HG02885 (cell line): ENCODE measurements around the gene JSRP1.

Experiments used
- ATAC-seq: cut with Tn5 transposase; IDR thresholded peaks from one replicate; pipeline ENCODE4 v1.9.1; 2021; ENCODE audit warnings: mild to moderate bottlenecking; ENCODE audit not compliant: unreplicated experiment, poor library complexity

JSRP1 gene

DNA sequence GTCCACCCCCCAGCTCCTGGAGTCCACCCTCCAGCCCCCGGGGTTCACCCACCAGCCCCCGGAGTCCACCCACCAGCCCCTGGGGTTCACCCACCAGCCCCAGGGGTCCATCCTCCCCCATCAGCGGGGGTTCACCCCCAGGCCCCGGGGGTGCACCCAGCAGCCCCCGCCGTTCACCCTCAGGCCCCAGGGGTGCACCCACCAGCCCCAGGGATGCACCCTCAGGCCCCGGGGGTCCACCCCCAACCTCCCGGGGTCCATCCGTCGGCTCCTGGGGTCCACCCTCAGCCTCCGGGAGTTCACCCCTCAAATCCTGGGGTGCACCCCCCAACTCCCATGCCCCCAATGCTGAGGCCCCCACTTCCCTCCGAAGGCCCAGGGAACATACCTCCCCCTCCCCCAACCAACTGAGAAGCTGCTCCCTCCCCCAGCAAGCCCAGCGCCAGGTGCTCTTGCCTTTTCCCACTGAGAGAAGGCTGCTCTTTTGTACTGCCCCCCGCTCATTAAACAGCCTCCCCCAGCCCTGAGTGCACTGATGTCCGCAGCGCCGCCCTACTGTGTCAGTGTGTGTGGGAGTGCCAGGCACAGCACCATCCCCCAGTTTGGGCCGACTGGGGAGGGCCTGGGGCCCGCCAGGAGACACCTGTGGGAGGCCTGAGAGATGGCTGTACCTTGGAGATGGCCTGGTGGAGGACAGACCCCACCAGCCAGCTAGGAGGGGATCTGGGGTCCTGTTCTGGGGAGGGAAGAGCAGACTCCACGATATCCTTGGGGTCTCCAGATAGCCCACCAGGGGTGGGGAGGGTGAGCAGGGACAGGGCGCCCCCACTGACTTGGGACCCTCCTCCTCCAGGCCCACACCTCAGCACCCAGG, 7.8 kb downstream of the JSRP1 start:
- no peak for ATAC-seq

DNA sequence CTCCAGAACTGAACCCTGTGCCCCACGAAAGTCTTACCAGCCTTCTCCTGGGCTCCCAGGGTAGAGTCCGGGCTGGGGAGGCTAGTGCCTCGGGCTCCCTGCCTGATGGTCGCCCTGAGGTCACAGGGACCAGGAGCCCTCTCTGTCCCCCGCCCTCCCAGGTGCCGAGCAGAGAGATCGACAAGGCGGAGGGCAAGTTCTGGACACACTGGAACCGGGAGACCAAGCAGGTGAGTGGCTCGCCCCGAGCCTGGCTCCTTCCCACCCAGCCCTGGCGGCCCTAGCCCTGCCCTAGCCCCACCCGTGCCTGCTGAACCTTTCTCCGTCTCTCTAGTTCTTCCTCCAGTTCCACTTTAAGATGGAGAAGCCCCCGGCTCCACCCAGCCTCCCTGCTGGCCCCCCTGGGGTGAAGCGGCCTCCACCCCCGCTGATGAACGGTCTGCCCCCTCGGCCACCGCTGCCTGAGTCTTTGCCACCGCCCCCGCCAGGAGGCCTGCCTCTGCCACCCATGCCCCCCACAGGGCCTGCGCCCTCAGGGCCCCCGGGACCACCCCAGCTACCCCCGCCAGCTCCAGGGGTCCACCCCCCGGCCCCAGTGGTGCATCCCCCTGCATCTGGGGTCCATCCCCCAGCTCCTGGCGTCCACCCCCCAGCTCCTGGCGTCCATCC, 8.7 kb downstream of the JSRP1 start:
- no peak for ATAC-seq

DNA sequence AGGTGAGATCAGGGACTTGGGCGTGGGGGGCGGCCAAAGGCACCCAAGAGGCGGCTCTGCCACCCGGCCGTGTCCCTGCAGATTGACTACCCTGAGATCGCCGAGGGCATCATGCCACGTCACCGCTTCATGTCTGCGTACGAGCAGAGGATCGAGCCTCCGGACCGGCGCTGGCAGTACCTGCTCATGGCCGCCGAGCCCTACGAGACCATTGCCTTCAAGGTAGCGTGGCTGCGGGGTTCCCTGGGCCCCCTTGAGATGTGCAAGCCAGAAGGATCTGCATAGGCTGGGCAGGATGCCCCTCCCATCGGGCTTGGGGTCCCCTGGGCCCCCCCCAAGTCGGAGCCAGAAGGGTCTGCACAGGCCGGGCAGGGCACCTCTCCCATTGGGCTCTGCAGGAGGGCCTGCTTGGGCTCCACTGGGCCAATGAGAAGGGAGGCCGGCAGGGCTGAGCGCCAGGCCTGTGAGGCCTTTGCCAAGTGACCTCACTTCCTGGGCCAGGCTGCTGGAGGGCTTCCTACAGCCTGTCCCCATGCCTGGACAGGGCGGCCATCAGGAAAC, 9.3 kb downstream of the JSRP1 start:
- no peak for ATAC-seq

DNA sequence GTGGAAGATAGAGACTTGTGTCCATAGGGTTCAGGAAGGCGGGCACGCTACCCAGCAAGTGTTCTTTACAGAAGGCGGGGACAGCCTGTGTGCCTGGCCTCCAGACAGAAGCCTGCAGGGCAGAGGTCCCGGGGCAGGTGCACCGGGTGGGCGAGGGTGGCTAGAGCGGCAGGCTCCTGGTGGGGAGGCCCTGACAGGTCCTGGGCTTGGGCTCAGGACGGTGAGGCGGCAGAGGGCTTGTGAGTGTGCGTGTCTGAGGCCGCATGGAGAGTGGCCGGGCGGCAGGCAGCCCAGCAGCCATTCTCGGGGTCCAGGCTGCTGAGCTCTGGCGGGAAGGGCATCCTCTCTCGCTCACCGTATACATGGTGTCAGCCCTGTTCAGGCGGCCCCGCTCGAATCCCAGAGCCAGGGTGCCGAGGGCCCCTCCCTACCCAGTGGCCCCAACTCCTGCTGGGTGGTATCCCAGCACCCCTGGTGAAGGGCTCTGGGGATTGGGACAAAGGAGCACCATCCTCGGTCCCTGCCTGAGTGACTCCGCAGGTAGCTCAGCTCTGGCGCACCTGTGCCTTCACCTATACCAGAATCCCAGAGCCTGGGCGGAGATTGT, 10.1 kb downstream of the JSRP1 start:
- no peak for ATAC-seq

DNA sequence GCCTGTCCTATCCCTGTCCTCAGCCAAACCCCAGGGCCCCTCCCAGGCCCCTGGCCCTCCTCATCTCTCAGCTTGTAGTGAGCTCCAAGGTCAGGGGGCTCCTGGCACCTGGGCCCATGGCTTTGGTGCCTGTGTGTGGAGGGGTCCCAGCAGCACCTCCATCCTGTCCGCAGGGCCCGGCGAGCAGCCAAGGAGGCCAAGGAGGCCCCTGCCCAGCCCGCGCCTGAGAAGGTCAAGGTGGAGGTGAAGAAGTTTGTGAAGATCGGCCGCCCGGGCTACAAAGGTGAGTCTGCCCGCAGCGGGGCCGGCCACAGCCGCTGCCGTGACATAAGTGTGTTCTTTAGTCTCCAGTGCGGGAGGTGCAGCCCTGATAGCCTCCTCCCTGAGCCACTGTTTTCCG, 10.9 kb downstream of the JSRP1 start:
- ATAC-seq, result no peak

DNA sequence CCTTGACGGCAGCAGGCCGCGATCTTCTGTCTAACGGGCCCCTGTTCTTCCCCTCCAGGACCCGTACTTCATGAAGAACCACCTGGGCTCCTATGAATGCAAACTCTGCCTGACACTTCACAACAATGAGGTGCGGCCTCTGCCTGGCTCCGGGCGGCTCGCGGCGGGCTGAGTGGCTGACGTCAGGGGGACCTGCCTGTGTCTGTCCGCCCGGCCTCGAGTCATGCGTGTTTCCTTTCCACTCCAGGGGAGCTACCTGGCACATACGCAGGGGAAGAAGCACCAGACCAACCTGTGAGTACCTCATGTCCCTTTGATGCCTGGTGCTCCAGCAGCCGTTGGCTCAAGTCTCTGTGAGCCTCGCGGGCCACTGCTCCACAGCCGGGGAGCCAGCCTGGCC, 11.7 kb downstream of the JSRP1 start:
- ATAC-seq, result no peak

DNA sequence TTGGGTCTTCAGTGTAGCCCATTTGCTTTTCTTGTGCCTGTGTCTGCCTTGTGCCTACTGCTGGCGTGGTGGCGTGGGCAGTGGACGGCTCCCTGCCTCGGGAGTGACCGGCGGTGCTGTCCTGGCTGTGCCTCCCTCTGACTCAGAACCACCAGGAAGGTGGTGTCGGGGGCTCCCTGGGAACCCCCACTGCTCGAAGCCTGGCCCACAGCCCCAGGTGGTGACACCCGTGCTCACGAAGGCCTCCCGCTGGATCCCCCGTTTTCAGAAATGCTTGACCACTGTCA, 12.1 kb downstream of the JSRP1 start:
- no peak for ATAC-seq

DNA sequence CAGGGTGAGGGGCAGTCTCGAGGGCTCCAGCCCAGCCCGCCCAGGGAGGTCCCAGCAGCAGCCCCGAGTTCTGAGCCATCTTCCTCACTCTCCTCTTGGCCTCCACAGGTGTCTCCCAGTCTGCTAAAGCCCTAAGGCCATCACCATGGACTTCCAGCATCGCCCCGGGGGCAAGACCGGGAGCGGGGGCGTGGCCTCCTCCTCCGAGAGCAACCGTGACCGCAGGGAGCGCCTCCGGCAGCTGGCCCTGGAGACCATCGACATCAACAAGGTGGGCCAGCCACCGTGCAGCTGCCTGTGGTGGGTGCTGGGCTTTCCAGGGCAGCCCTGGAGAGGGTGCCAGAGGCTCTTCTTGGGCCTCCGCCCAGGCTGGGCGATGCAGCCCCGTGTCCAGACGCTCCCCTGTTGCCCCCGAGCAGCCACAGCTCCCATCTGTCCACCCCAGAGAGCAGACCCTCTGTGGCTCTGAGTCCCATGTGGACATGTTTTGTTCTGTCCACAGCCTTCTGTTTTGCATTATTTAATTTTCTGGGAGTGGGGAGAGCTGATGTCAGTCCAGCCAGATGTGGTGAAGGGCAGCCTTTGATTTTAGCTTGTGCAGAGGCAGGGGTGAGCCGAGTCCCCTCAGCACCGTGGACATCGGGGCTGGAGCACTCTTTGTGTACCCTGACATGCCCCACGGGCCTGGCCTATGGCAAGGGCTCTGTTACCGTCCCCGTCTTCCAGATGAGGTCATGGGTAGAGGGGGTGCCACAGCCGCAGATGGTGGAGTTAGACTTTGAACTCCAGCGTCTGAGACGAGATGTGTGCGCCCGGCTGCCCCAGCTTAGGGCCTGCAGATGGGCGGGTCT, 12.7 kb downstream of the JSRP1 start:
- no peak for ATAC-seq

DNA sequence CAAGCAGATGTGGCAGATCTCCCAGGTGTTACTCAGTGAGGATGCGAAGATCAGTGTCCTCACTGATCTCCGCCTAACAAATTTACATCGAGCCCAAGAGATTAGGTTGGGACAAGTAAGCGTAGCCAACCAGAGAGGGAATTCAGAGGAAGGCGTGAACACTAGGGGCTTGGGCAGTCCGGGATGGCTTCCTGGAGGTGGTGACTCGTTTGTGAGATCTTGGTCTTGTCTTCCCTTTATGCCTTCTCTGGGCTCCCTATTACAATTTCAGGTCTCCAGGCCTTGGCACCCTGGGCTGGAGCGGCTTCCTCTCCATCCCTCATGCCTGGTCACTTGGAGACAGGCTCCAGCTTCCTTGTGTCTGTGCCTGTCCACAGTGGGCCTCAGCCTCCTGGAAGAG, 13.4 kb downstream of the JSRP1 start:
- no peak for ATAC-seq

DNA sequence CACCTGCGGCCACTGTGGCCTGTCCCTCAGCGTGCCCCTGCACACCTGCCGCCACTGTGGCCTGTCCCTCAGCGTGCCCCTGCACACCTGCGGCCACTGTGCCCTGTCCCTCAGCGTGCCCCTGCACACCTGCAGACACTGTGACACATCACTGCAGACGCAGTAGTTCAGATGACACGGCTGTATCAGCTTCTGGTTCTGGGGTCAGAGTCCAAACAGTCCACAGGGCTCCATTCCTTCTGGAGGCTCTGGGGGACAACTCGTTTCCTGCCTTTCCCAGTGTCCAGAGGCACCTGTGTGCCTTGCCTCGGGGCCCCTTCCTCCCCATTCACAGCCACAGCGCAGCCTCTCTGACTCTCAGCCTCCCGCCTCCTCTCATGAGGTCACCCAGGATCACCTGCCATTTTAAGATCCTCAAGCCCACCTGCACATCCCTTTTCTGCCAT, 14.1 kb downstream of the JSRP1 start:
- no peak for ATAC-seq

DNA sequence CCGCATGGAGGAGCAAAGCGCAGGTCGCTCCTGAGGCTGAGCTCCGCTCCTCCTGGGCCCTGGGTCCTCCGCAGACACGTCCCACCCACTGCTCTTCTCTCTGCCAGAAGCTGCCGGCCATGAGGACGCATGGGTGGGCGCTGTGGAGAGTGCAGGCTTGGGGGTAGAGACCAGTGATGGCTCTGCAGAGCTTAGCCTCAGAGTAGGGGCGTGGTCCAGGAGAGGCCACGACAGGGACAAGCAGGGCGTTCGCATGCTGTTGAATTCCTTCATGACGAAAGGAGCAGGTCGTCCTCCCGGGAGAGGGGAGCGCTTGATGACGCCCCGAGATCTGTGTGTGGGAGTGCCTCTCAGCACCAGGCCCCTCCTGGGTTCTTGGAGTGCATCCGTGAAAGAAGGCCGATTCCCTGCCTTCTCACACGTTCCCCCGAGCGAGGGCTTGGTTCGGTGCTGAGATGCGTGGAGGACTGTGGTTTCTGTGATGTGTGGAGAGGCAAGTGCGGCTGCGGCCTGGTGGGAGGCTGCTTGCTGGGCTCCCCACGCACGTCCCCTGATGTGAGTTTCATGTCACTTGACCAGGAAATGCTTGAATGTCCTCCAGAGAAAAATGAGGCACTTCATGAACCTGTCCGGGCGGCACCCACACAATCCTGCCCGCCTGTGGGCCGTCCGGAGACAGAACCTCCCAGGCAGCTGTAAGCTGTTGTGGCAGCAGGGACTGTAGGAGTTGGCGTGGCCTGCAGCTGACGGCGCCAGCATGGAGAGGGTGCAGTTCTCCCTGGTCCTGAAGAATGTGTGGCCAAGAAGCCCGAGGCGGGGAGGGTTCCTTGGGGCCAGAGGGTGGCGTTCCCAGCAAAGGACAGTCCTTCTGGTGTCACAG, 15.1 kb downstream of the JSRP1 start:
- no peak for ATAC-seq

DNA sequence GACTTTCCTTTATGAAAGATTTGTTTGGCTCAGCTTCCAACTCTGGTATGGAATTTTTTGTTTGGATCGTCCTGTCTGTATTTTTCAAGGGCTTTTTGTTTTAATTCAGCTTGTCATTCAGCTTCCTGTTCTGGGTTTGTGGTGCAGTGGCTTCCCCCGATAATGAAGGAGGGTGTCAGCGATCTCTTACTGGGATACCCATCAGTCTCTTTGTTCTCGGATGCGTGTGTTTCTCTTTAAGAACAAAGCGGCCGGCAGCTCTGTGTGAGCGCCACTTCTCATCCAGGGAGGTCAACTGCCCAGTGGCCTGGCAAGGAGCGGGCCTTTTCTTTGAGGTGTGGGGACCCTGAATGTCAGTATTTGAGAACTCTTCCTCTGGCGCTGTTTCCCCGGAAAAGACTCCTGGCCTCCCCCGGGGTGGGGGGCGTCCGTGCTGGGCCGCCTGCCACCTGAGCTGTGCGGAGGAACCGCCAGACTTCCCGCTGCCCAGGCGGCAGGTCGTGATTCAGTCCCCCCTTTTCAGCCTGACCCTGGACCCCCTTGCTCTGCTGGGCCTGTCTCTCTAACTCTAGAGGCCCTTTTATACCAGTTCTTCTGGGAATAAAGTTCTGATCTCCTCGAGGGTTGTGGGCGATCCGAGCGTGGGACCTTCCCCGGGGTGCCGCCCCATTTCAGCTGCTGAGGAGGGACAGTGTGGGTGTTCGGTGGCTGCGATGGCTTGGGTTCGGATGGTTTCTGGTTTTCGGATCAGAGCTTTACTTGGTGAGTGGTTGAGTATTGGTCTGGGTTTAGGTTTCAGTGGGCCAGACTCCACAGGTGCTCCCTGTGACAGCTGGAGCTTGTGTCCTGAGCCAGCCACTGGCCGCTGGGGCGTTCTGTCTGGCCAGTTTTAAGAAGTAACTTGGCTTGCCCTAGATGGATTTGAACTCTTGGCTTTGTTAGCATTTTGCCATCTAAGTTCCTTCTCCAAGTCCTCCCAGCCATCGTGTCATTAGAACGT, 16.1 kb downstream of the JSRP1 start:
- no peak for ATAC-seq

DNA sequence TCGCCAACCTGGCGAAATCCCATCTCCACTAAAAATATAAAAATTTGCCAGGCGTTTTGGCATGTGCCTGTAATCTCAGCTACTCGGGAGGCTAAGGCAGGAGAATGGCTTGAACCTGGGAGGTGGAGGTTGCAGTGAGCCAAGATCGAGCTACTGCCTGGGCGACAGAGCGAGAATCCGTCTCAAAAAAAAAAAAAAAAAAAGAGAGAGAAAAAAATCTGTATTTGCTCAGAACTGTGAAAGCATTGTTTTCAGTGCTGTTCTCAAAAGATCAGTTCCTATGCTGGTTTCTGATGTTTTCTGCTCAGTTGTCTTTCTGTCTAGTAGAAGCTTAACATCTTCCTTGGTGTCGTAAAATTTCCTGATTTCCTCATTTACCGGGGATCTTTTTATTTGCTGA, 17.0 kb downstream of the JSRP1 start:
- no peak for ATAC-seq

DNA sequence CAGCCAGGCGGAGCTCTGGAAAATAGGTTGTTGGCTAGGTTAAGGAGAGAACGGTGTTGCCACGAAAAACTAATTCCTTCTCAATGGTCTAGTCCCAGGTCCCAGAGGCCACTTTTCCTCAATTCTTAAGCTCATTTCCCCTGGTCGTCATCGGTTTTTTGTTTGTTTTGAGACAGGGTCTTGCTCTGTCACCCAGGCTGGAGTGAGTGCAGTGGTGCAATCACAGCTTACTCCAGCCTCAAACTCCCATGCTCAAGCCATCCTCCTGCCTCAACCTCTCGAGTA, 18.4 kb downstream of the JSRP1 start:
- ATAC-seq, result no peak

DNA sequence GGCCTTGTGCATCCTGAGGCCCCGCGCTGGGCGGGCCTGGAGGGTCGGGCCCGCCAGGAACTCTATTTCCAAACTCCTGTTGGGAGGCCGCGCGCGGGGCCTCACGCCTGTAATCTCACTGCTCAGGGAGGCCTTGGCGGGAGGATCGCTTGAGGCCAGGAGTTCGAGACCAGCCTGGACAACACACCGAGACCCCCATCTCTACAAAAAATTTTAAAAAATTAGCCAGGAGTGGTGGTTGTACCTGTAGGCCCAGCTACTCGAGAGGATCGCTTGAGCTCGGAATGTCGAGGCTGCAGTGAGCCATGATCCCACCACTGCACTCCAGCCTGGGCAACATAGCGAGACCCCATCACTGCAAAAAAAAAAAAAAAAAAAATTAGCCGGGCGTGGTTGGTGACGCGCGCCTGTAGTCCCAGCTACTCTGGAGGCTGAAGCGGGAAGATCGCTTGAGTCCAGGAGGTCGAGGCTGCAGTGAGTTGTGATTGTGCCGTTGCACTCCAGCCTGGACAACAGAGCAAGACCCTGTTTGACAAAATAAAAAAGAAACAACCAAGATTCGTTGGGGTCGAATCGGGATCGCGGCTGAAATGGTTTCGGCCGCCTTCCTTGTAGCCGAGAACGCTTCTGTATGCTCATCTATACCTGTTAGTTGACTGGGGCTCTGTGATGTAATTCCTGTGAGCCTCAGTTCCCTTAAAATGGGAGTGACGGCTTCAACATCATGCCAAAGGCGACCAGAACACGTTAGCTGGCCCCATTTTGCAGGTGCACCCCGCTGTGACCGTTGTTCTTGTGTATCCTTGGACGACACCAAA, 19.0 kb downstream of the JSRP1 start:
- ATAC-seq, result no peak

DNA sequence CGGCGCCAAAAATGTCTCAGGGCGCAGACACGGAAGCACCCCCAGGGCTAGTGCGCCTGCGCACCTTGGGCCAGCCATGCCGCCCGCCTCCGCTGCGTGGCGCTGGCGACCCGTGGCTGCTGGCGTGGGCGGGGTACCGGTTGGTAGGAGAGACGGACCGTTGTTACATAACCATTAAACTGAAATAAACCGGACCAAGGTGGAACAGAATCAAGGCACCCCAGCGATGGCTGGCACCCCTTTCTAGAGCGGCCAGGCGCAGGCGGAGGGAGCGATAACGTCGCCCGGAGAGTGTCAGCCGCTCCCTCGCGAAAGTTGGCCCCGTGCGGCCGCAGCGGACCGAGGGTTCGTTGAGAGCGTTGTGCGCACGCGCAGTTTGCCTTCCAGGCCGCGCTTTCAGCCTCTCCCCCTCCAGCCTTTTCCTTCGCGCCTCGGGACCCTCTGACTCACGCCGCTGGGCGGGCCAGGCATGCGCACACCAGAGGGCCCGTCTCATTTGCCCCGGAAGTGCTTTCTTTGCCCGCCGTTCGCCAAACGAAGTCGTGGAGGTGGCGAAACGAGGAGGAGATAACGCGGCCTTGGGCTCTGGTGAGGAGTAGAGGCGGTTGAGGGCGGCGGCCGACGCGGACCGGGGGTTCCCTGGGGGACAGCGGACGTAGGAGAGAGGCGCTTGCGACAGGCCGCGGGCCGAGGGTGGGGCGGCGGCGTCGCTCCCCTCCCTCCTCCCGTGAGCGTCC, 19.7 kb downstream of the JSRP1 start, which contains the start of the genes PLEKHJ1 and SF3A2:
Gene PLEKHJ1 (minus strand): TSS at position 16 of the 737 bp plus-strand sequence. CDS start 81 bp downstream, outside the sequence.
Gene SF3A2 (plus strand): TSS at position 511 of the 737 bp plus-strand sequence. CDS start 6,595 bp downstream, outside the sequence.
- ATAC-seq, result peak; percentile 80

DNA sequence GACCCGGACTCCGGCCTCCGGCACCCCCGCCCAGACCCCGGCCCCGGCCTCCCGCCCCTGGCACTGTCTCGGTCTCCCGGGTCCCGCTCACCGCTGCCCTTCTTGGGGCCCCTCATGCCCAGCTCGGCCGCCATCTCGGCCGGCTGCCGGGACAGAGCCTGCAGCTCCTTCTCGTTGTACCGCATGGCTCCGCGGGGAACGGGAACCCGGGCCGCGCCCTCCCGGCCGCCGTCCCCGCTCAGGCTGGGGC, 20.2 kb downstream of the JSRP1 start:
- peak; percentile 14 for ATAC-seq
